K562 (cell line): Measurements from ENCODE around the gene ZBTB16. TPM values are rescaled to one million over a fixed set of nuclear protein-coding genes. Genes with fewer than 3 reads are reported as not detected.

Experiments used
- ATAC-seq: fragments of 200-7000 bp; cut with Tn5 transposase; 3 replicates; pipeline ENCODE4 v1.9.1; 2020; ENCODE audit warnings: moderate library complexity
- BruUV-seq: library from RNA; stranded (reverse); fragments of 400-500 nt; replicated peaks from 2 replicates; lab custom pipeline; 2021; lab: Mats Ljungman, UMichigan
- CTCF ChIA-PET: fragments of 300-600 bp; formaldehyde crosslinking; extraction: SDS; loops from one replicate; lab custom pipeline; 2021; ENCODE audit warnings: low intra/inter-chr PET ratio; lab: Yijun Ruan, JAX
- POLR2A ChIA-PET: fragments of 300-600, 350-650 bp; sonication (Branson Sonifier 250); formaldehyde crosslinking; extraction: SDS; loops from one replicate; lab custom pipeline; 2021; ENCODE audit warnings: antibody characterized with exemption, inconsistent platforms; lab: Yijun Ruan, JAX
- DNase-seq, 4 experiments: peaks; one replicate each; pipeline versions ENCODE4 v3.0.0 to v3.0.0-alpha.2; 2011 to 2018; ENCODE audit warnings: low spot score in 3 of 4, mixed read lengths in 3 of 4; ENCODE audit errors: extremely low read depth in 1 of 4
- FAIRE-seq: peaks from 2 replicates; lab custom pipeline; 2011; peaks lifted over from hg19 to GRCh38; lab: Jason Lieb, UNC
- H2AFZ ChIP-seq: 2 replicates; pipeline ENCODE4 v1.6.0; 2011; ENCODE audit warnings: low read depth, low read length, control low read depth, inconsistent platforms
- H3K27ac ChIP-seq: fragments of 200-600 bp; 3 replicates; pipeline ENCODE4 v1.8.0; 2011; ENCODE audit warnings: low read depth, mild to moderate bottlenecking, control low read depth, inconsistent platforms, low read length, moderate library complexity, mixed read lengths; ENCODE audit errors: extremely low read depth
- H3K27me3 ChIP-seq, 2 experiments: fragments of 300-600 bp in 1 of 2; 2 replicates in 1 of 2; 3 replicates in 1 of 2; pipeline versions ENCODE4 v1.6.0 to v1.8.0; 2011; ENCODE audit warnings: inconsistent platforms in 2 of 2, low read length in 2 of 2, mild to moderate bottlenecking in 1 of 2, mixed read lengths in 1 of 2, moderate library complexity in 1 of 2; ENCODE audit not compliant: control insufficient read depth in 2 of 2, insufficient read depth in 2 of 2
- H3K36me3 ChIP-seq: fragments of 300-600 bp; 3 replicates; pipeline ENCODE4 v1.8.0; 2011; ENCODE audit warnings: mild to moderate bottlenecking, low read length, inconsistent platforms; ENCODE audit not compliant: control insufficient read depth, insufficient read depth
- H3K4me1 ChIP-seq, 2 experiments: fragments of 200-600 bp in 1 of 2; replicated peaks in 1 of 2; 2 replicates in 1 of 2; 3 replicates in 1 of 2; pipeline versions ENCODE4 v1.5.1 to v1.8.0; 2011; ENCODE audit warnings: inconsistent platforms in 2 of 2, low read length in 2 of 2, mild to moderate bottlenecking in 1 of 2, mixed read lengths in 1 of 2, moderate library complexity in 1 of 2; ENCODE audit not compliant: control insufficient read depth in 2 of 2, insufficient read depth in 2 of 2
- H3K4me2 ChIP-seq: 2 replicates; pipeline ENCODE4 v1.6.1; 2011; ENCODE audit warnings: low read length, control low read depth, inconsistent platforms, mixed read lengths; ENCODE audit not compliant: insufficient read depth
- H3K4me3 ChIP-seq: fragments of 200-600 bp; sonication (generic), shearing (Covaris generic); 2 replicates; pipeline ENCODE4 v1.5.1; 2016; ENCODE audit warnings: control low read depth, inconsistent platforms
- H3K79me2 ChIP-seq: fragments of 200-600 bp; 3 replicates; pipeline ENCODE4 v1.8.0; 2011; ENCODE audit warnings: low read length, inconsistent platforms; ENCODE audit not compliant: control insufficient read depth, insufficient read depth
- H3K9ac ChIP-seq, 2 experiments: 2 replicates each; pipeline versions ENCODE4 v1.6.0 to v1.6.1; 2011; ENCODE audit warnings: low read depth in 2 of 2, low read length in 2 of 2, control low read depth in 1 of 2, inconsistent platforms in 1 of 2, mild to moderate bottlenecking in 1 of 2, mixed read lengths in 1 of 2; ENCODE audit not compliant: insufficient read depth in 1 of 2
- H3K9me1 ChIP-seq: one replicate; pipeline ENCODE4 v1.6.0; 2011; ENCODE audit warnings: inconsistent platforms, mild to moderate bottlenecking, low read length, moderate library complexity; ENCODE audit not compliant: control insufficient read depth, insufficient read depth
- H3K9me3 ChIP-seq: replicated peaks from 2 replicates; pipeline ENCODE4 v1.5.1; 2011; ENCODE audit warnings: low read depth, low read length, inconsistent platforms; ENCODE audit not compliant: control insufficient read depth, insufficient read depth
- H4K20me1 ChIP-seq: replicated peaks from 2 replicates; pipeline ENCODE4 v1.6.1; 2011; ENCODE audit warnings: low read length, inconsistent platforms, mixed read lengths; ENCODE audit not compliant: control insufficient read depth, insufficient read depth
- BMI1 ChIP-seq: fragments of 150-350 bp; IDR thresholded peaks from 2 replicates; pipeline ENCODE4 v1.6.1; 2014; ENCODE audit warnings: low read length
- EP300 ChIP-seq: IDR thresholded peaks from 2 replicates; pipeline ENCODE4 v1.6.1; 2012; ENCODE audit warnings: low read length, improper control_type of control experiment
- FOXJ3 ChIP-seq: sonication (generic); formaldehyde crosslinking; IDR thresholded peaks from 2 replicates; pipeline ENCODE4 v1.4.0; 2020; ENCODE audit warnings: mild to moderate bottlenecking, missing genetic modification reagents
- MYC ChIP-seq, 2 experiments: fragments of 250-450 bp in 1 of 2; sonication (Bioruptor Pico) in 1 of 2; IDR thresholded peaks; 2 replicates each; pipeline versions ENCODE4 v1.5.1 to v1.6.1; 2012 to 2021; ENCODE audit warnings: low read depth in 2 of 2, borderline replicate concordance in 1 of 2, improper control_type of control experiment in 1 of 2, low read length in 1 of 2, mild to moderate bottlenecking in 1 of 2, moderate library complexity in 1 of 2
- NELFE ChIP-seq: IDR thresholded peaks from 2 replicates; pipeline ENCODE4 v1.6.1; 2011; ENCODE audit warnings: mild to moderate bottlenecking; ENCODE audit not compliant: insufficient read depth, insufficient read length
- PHTF2 ChIP-seq: fragments of 250-450 bp; sonication (Bioruptor Pico); IDR thresholded peaks from 2 replicates; pipeline ENCODE4 v1.5.0; 2021; ENCODE audit warnings: mild to moderate bottlenecking
- POLR2AphosphoS5 ChIP-seq: IDR thresholded peaks from 2 replicates; pipeline ENCODE4 v1.6.1; 2011; ENCODE audit warnings: mild to moderate bottlenecking, low read depth, low read length, moderate library complexity; ENCODE audit not compliant: control insufficient read depth, insufficient read depth
- SAP30 ChIP-seq: fragments of 200-600 bp; sonication (generic); IDR thresholded peaks from 2 replicates; pipeline ENCODE4 v1.6.1; 2012; ENCODE audit warnings: borderline replicate concordance, low read depth, mild to moderate bottlenecking, moderate library complexity, low read length, control low read depth, inconsistent platforms; ENCODE audit not compliant: insufficient read depth, poor library complexity, severe bottlenecking
- TCFL5 ChIP-seq: fragments of 250-450 bp; sonication (Bioruptor Pico); conservative IDR thresholded peaks from 2 replicates; pipeline ENCODE4 v1.6.1; 2021; ENCODE audit warnings: mild to moderate bottlenecking, moderate library complexity, matching md5 sums
- TGIF2 ChIP-seq: sonication (generic); formaldehyde crosslinking; IDR thresholded peaks from 2 replicates; pipeline ENCODE4 v1.8.1; 2022; ENCODE audit warnings: mild to moderate bottlenecking, missing genetic modification reagents, moderate library complexity
- THRB ChIP-seq: fragments of 450-650 bp; formaldehyde crosslinking; conservative IDR thresholded peaks from 2 replicates; pipeline ENCODE4 v1.4.0; 2022; ENCODE audit warnings: mild to moderate bottlenecking, missing genetic modification characterization
- ZEB2 ChIP-seq: fragments of 450-650 bp; IDR thresholded peaks from 2 replicates; pipeline ENCODE4 v1.6.1; 2016
- ZNF507 ChIP-seq: conservative IDR thresholded peaks from 2 replicates; pipeline ENCODE4 v1.6.1; 2017; ENCODE audit warnings: missing genetic modification characterization, missing compliant biosample characterization
- ZNF586 ChIP-seq: fragments of 450-650 bp; formaldehyde crosslinking; conservative IDR thresholded peaks from 2 replicates; pipeline ENCODE4 v1.4.0; 2020; ENCODE audit warnings: mild to moderate bottlenecking, moderate library complexity
- ZNF644 ChIP-seq: fragments of 200-800 bp; sonication (Bioruptor generic); IDR thresholded peaks from 2 replicates; pipeline ENCODE4 v1.6.1; 2016; ENCODE audit warnings: low read depth, missing genetic modification characterization, missing compliant biosample characterization
- WGBS: fragments of 100-300 bp; shearing (Covaris generic); methylation state at CpG from one replicate; pipeline ENCODE4 v1.1.6; 2016; ENCODE audit warnings: low coverage, mixed read lengths; ENCODE audit not compliant: insufficient coverage; ENCODE audit errors: missing lambda C conversion rate; 5-methylcytosine and 5-hydroxymethylcytosine counted together
- in situ Hi-C: fragments of 300-500 bp; cut with MboI; formaldehyde crosslinking; loops from 4 replicates; pipeline ENCODE4 v1.15.0; 2018; ENCODE audit warnings: inconsistent platforms, mixed read lengths
- intact Hi-C: fragments of 100-400 bp; cut with micrococcal nuclease; formaldehyde crosslinking; loops from 2 replicates; pipeline ENCODE4 v1.14.2; 2022
- polyA plus RNA-seq, 8 experiments: library from polyadenylated mRNA; depleted of rRNA in 4 of 8; stranded (reverse) in 5 of 8; unstranded in 3 of 8; fragments of >200 nt; fragmentation: Nextera tagmentation in 2 of 8; fragmentation: Illumina TruSeq in 1 of 8; extraction: Ambion mirVana in 2 of 8; extraction: Trizol in 1 of 8; gene quantifications; 2 replicates each; pipeline versions ENCODE4 v1.2.1 to v1.2.3, GENCODE V29; 2011 to 2014; ENCODE audit warnings: inconsistent platforms in 1 of 8, missing spikeins in 1 of 8
- total RNA-seq, 7 experiments: library from RNA; depleted of rRNA in 6 of 7; stranded (reverse); fragments of >200 nt in 6 of 7; fragmentation: Illumina TruSeq in 2 of 7; extraction: Trizol in 2 of 7; gene quantifications; 2 replicates each; pipeline versions ENCODE4 v1.2.1 to v1.2.3, GENCODE V29; 2011 to 2021; ENCODE audit warnings: low replicate concordance in 1 of 7

The ZBTB16 gene
- total and polyA plus RNA-seq, 9 of the 15 experiments (the other 6 are each of a cell fraction or from before 2014, with no cell fraction given): 0.06 to 0.40 (median 0.24) TPM; not detected in 4

GRCh38 chr11:114056409-114056808 lies 3.1 kb upstream of the ZBTB16 start:
- POLR2A ChIA-PET: no interaction called here
- Histone ChIP-seq H3K9me1 (no peaks in the 10 kb centered on the region), H4K20me1 (no peaks in the 10 kb centered on the region; the same call in 1 of the 2 replicates), H3K79me2 (no peaks in the 10 kb centered on the region), H3K9me3 (no peaks in the 10 kb centered on the region), H3K4me3 (no peak overlapping the region), H3K4me2 (no peak overlapping the region), H3K4me1 (peaks cover 0 to 20% of the 10 kb centered on the region in 2 experiments; a peak in 3 of 5 replicates), H3K36me3 (no peaks in the 10 kb centered on the region), H3K9ac (no peak overlapping the region), H3K27ac (no peak overlapping the region), H2AFZ (no peak overlapping the region), H3K27me3 (peaks cover 33 to 52% of the 10 kb centered on the region in 2 experiments)
- DNase-seq (no peak), ATAC-seq (no peak), FAIRE-seq (no peak)
- BruUV-seq: no TSS peak
- intact Hi-C loops (no loop called here), in situ Hi-C loops (no loop called here)
- TF ChIP-seq BMI1 (no peak), PHTF2 (CRISPR knock-in tag) (no peak)
- CTCF ChIA-PET: no interaction called here

GRCh38 chr11:114057147-114057546 lies 2.4 kb upstream of the ZBTB16 start:
- Histone ChIP-seq H2AFZ (no peak overlapping the region), H3K27ac (no peak overlapping the region), H3K9me3 (no peaks in the 10 kb centered on the region), H3K4me1 (peaks cover 0 to 21% of the 10 kb centered on the region in 2 experiments; a peak in 3 of 5 replicates), H3K4me2 (no peak overlapping the region), H3K36me3 (no peaks in the 10 kb centered on the region), H3K9ac (no peak overlapping the region), H4K20me1 (no peaks in the 10 kb centered on the region; the same call in 1 of the 2 replicates), H3K27me3 (peaks cover 37 to 56% of the 10 kb centered on the region in 2 experiments), H3K4me3 (no peak overlapping the region), H3K79me2 (no peaks in the 10 kb centered on the region)
- in situ Hi-C loops: no loop called here
- WGBS: 53% methylated on average over 7 of the region's 7 CpGs
- ATAC-seq: no peak
- FAIRE-seq: no peak
- CTCF ChIA-PET: no interaction called here
- POLR2A ChIA-PET: no interaction called here
- BruUV-seq: no TSS peak
- intact Hi-C loops: no loop called here
- no peak for DNase-seq
- TF ChIP-seq NELFE: no peak
- TF ChIP-seq EP300: no peak
- no peak for TF ChIP-seq ZNF586
- no peak for TF ChIP-seq THRB (CRISPR knock-in tag)
- no peak for TF ChIP-seq ZEB2
- no peak for TF ChIP-seq POLR2AphosphoS5
- no peak for TF ChIP-seq PHTF2 (CRISPR knock-in tag)
- no peak for TF ChIP-seq ZNF644 (tag)
- no peak for TF ChIP-seq TCFL5 (CRISPR knock-in tag)
- TF ChIP-seq FOXJ3: no peak
- no peak for TF ChIP-seq SAP30
- TF ChIP-seq TGIF2 (CRISPR knock-in tag): no peak
- no peak for TF ChIP-seq ZNF507 (tag)
- no peak for TF ChIP-seq MYC (IDR thresholded peaks at IDR 0.05; ENCODE audit: low read depth, low read length)
- no peak for TF ChIP-seq MYC (CRISPR knock-in tag; IDR thresholded peaks at IDR 0.05; ENCODE audit: borderline replicate concordance, low read depth)
- TF ChIP-seq, all 486 proteins: peak for 0
- H3K9me1 ChIP-seq: no peaks in the 10 kb centered on the region
